Breast epithelium (tissue), 3 donors: ENCODE data around the gene IKZF3.
"Not testable (repeated sequence)": the region's sequence is repeated elsewhere in the genome, so short reads cannot be mapped to it uniquely, and the experiment has no call there.

ENCODE experiments used
- CTCF ChIP-seq, 3 donors: fragments of 450-650 bp; IDR thresholded peaks; one replicate each; pipeline ENCODE4 v1.5.1; 2016 to 2017; ENCODE audit warnings: antibody characterized with exemption in 3 of 3, mild to moderate bottlenecking in 3 of 3, moderate library complexity in 3 of 3
- POLR2AphosphoS5 ChIP-seq, 3 donors: sonication (generic); formaldehyde crosslinking; IDR thresholded peaks; one replicate each; pipeline ENCODE4 v1.6.1; 2017; ENCODE audit warnings: antibody characterized with exemption in 3 of 3

GRCh38 chr17:39902027-39902426 lies 37.9 kb upstream of the IKZF3 start:
- not testable (repeated sequence) for TF ChIP-seq CTCF, POLR2AphosphoS5 (IDR thresholded peaks at IDR 0.05)
